Testis (tissue), 2 donors: ENCODE data around the gene SERGEF.

ENCODE experiments used
- CTCF ChIP-seq, 3 experiments: fragments of 450-650 bp in 2 of 3; fragments of 200-600 bp in 1 of 3; sonication (generic) in 1 of 3; IDR thresholded peaks; one replicate each; pipeline ENCODE4 v1.5.1; 2016 to 2019; ENCODE audit warnings: antibody characterized with exemption in 3 of 3, mild to moderate bottlenecking in 2 of 3, moderate library complexity in 1 of 3
- POLR2A ChIP-seq: fragments of 450-650 bp; IDR thresholded peaks from one replicate; pipeline ENCODE4 v1.6.1; 2017; ENCODE audit warnings: antibody characterized with exemption, mild to moderate bottlenecking, moderate library complexity

DNA sequence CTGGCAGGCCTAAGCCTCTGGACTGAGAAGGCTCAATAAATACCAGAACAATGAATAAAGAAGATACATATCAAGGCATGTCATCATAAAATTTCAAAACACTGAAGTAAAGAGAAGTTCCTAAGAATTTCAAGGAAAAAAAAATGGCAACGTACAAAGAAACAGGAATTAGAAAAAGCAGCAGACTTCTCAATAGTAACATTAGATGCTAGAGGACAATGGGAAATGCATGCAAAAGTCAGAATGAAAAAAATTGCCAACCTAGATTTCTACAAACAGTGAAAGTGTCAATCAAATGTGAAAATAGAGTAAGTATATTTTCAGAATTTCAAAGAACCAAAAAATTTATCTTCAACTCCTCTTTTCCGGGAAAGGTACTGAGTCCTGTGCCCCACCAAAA lies 153.3 kb downstream of the SERGEF start:
- no peak for TF ChIP-seq POLR2A
- no peak for TF ChIP-seq CTCF (IDR thresholded peaks at IDR 0.05)
